HG02798 (cell line): Measurements from ENCODE around the gene KNTC1.
"Not testable (repeated sequence)": the region's sequence is repeated elsewhere in the genome, so short reads cannot be mapped to it uniquely, and the experiment has no call there.

ENCODE experiments used
- ATAC-seq: cut with Tn5 transposase; IDR thresholded peaks from one replicate; pipeline ENCODE4 v1.9.1; 2021; ENCODE audit warnings: mild to moderate bottlenecking; ENCODE audit not compliant: unreplicated experiment, poor library complexity

The KNTC1 gene

GRCh38 chr12:122610911-122611310, 83.9 kb downstream of the KNTC1 start:
- no peak for ATAC-seq

DNA sequence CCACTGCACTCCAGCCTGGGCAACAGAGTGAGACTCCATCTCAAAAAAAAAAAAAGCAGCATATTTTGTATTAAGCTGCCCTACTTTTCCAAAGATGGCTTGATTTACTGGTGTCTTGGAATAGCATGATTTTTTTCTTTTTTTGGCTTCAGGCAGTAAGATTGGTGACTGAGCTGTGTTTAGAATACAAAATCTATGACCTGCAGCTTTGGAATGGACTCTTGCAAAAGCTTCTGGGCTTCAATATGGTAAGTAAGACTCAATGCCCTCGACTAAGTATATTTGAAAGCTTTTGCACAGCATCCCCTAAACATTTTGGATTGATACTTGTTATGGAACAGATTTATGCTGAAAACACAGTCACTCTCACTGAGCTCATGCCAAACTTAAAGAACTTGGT, 87.8 kb downstream of the KNTC1 start:
- no peak for ATAC-seq

- ATAC-seq: no peak
Observed at GRCh38 chr12:122615780-122616179, 88.7 kb downstream of the KNTC1 start.

DNA sequence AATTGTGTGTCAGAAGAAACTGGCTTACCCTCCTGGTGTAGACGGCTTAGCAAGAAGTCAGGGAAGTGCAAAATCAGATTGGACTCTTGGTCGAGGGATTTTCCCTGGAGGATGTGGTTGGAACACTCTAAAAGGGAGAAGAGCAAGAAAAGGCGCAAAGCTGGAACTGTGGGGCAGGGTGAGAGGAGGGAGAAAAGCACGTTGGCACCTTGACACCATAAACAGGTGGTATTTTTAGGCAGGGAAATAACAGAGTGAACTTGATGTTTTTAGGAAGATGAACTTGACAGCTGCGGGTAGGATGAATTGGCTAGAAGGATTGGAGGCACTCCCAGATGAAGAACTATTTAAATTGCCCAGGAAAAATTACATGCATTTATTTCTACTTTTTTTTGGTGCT, 108.4 kb downstream of the KNTC1 start:
- no peak for ATAC-seq

GRCh38 chr12:122643207-122643805, 116.3 kb downstream of the KNTC1 start:
- no peak for ATAC-seq

- peak; percentile 87 for ATAC-seq
Observed at GRCh38 chr12:122646517-122647217, 119.6 kb downstream of the KNTC1 start.

- no peak for ATAC-seq
Observed at GRCh38 chr12:122651520-122652224, 124.6 kb downstream of the KNTC1 start.

- not testable (repeated sequence) for ATAC-seq
Observed at GRCh38 chr12:122653291-122653690, 126.2 kb downstream of the KNTC1 start.

- no peak for ATAC-seq
Observed at GRCh38 chr12:122656298-122656697, 129.2 kb downstream of the KNTC1 start.

DNA sequence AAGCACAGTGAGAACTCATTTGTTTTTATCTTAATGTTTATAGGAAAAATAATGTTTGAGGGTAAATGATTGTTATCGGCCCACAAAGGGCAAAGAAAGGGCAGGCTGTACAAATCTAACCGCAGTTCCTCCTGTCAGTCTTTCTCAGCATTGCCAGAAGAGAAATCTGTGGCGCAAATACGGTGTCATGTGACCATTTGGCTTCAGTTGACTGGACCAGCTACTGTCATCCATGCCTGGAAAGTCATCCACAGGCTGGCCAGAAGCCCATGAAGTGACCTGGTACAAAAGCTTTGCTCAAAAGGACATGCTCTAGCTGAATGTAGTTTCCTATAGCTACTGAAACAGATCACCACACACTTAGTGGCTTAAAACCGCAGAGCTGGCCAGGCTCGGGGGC, 132.5 kb downstream of the KNTC1 start:
- ATAC-seq: no peak

GRCh38 chr12:122661246-122661645, 134.2 kb downstream of the KNTC1 start:
- no peak for ATAC-seq

DNA sequence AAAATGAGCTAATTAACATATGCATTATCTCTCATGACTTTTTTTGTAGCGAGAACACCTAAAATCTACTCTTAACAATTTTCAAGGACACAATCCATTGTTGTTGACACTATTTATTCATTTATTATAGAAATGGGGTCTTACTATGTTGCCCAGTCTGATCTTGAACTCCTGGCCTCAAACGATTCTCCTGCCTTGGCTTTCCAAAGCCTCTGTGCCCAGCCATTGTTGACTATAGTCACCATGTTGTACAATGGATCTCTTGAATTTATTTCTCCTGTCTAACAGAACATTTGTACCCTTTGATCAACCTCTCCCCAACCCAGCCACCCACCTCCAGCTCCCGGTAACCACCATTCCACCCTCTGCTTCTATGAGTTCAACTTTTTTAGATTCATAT, 134.9 kb downstream of the KNTC1 start:
- ATAC-seq: no peak

- no peak for ATAC-seq
Observed at GRCh38 chr12:122665349-122665748, 138.3 kb downstream of the KNTC1 start.

DNA sequence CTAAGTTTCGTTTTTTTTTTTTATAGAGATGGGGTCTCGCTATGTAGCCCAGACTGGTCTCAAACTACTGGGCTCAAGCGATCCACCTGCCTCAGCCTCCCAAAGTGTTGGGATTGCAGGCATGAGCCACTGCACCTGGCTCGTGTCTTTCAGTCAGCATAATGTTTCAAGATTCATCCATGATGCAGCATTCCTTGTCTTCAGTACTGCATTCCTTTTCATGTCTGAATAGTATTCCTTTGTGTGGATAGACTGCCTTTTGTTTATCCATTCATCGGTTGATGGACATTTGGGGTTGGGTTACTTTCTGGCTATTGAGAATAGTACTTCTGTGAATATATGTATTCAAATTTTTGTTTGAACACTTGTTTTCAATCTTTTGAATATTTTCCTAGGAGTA, 138.7 kb downstream of the KNTC1 start:
- ATAC-seq: no peak

GRCh38 chr12:122668268-122668667, 141.2 kb downstream of the KNTC1 start:
- no peak for ATAC-seq

DNA sequence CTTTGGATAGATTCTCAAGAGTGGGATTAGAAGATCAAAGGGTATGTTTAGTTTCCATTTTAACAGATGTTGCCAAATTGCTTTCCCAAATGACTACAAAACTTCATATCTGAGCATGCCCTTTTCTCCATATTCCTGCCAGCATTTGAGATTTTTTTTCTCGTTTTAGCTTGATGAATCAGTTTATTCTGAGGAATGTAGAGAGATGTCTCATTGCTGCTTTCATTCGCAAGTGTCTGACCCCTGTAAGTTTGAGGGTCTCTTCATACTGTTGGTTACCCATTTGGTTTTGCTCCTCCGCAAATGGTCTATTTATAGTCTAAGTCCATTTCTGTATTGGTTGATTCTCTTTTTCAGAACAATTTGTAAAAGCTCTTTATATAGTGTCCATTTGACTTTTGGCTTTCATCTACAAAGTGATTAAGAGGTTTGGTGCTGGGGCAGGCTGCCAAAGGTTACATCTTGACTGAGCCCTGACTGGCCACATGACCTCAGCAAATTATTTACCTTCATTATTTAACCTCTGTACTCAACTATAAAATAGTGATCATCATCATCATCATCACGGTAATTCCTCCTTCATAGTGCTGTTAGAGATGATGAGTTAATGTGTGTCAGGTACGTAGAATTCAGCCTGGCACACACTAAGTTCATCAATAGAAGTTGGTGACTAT, 142.5 kb downstream of the KNTC1 start:
- ATAC-seq: no peak

- ATAC-seq: no peak
Observed at GRCh38 chr12:122672515-122672914, 145.5 kb downstream of the KNTC1 start.
